Lung microvascular endothelial cell (primary cell): ENCODE measurements around the gene SLC6A2. TPM values are rescaled to one million over a fixed set of nuclear protein-coding genes. Genes with fewer than 3 reads are reported as not detected.
"Not testable (repeated sequence)": the region's sequence is repeated elsewhere in the genome, so short reads cannot be mapped to it uniquely, and the experiment has no call there.

Experiments used
- DNase-seq, 2 donors: peaks; one replicate each; pipeline versions ENCODE4 v3.0.0 to v3.0.0-alpha.2; 2010; ENCODE audit warnings: low read depth in 2 of 2
- total RNA-seq: library from RNA; depleted of rRNA; stranded (reverse); fragments of >200 nt; gene quantifications from 2 replicates; pipeline ENCODE4 v1.2.1, GENCODE V29; 2014

The SLC6A2 gene
- total RNA-seq, 1 donor from 2014 or later = not detected

- peak in 1 of 2 donors; percentile 27 for DNase-seq
These were observed 54.7 kb downstream of the SLC6A2 start for GRCh38 chr16:55710466-55710865.

- DNase-seq = peak; percentile 60 to 70
These were observed 56.4 kb downstream of the SLC6A2 start for GRCh38 chr16:55711959-55712876.

- no peak for DNase-seq
These were observed 57.3 kb downstream of the SLC6A2 start for GRCh38 chr16:55713103-55713502.

- no peak for DNase-seq
These were observed 61.5 kb downstream of the SLC6A2 start for GRCh38 chr16:55717326-55717725.

- DNase-seq = no peak
These were observed 69.4 kb downstream of the SLC6A2 start for GRCh38 chr16:55725055-55725777.

GRCh38 chr16:55728797-55729196 is 73.0 kb downstream of the SLC6A2 start:
- no peak for DNase-seq

- no peak for DNase-seq
These were observed 74.3 kb downstream of the SLC6A2 start for GRCh38 chr16:55730115-55730514.

- DNase-seq = no peak
These were observed 76.7 kb downstream of the SLC6A2 start for GRCh38 chr16:55732496-55732895.

- DNase-seq = no peak
These were observed 78.9 kb downstream of the SLC6A2 start for GRCh38 chr16:55734665-55735064.

- DNase-seq = no peak
These were observed 79.5 kb downstream of the SLC6A2 start for GRCh38 chr16:55735120-55735781.

- no peak for DNase-seq
These were observed 80.9 kb downstream of the SLC6A2 start for GRCh38 chr16:55736671-55737070.

GRCh38 chr16:55737318-55737717 is 81.5 kb downstream of the SLC6A2 start:
- no peak for DNase-seq

GRCh38 chr16:55737966-55738365 is 82.2 kb downstream of the SLC6A2 start:
- DNase-seq = no peak

- no peak for DNase-seq
These were observed 90.3 kb downstream of the SLC6A2 start for GRCh38 chr16:55746081-55746480.

- DNase-seq = no peak
These were observed 92.0 kb downstream of the SLC6A2 start for GRCh38 chr16:55747785-55748184.

- peak in 1 of 2 donors; percentile 7 for DNase-seq
These were observed 96.8 kb downstream of the SLC6A2 start for GRCh38 chr16:55752465-55753144.

GRCh38 chr16:55753145-55753631 is 97.4 kb downstream of the SLC6A2 start:
- DNase-seq = not testable (repeated sequence)
